ENCODE measurements around the gene PSMD4.

DNA sequence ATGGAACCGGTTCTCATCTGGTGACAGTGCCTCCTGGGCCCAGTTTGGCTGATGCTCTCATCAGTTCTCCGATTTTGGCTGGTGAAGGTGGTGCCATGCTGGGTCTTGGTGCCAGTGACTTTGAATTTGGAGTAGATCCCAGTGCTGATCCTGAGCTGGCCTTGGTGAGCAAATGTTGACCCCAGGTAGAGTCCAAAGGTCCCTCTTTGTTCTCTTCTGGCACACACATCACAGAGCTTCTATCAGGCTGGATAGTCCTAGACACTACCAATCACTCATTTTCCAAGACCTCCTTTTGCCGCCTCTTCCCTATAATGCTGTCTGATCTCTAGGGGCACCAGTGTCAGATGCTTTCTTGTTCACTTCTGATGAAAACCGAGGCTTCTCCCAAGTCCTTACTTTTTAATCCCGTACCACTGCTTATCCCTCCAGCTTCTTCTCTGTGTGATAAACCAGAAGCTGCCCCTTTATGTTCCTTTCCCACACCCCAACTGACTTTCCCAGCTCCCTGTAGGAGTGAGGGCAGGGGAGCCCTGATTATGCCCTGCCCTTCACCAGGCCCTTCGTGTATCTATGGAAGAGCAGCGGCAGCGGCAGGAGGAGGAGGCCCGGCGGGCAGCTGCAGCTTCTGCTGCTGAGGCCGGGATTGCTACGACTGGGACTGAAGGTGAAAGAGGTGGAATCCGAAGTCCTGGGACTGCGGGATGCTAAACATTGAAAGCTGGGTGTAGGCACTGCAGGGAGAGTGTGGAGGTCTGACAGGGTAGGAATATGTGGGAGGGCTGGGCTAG, 11.1 kb downstream of the PSMD4 start:
- no peak for TF ChIP-seq SUZ12 (IDR thresholded peaks at IDR 0.05; ENCODE audit: extremely low read depth, insufficient read depth, insufficient read length)
- no peak for TF ChIP-seq YY1 (IDR thresholded peaks at IDR 0.05; ENCODE audit: insufficient read depth, insufficient read length)

Data from NT2/D1 (cell line).